Endothelial cell of umbilical vein (primary cell): ENCODE results near the gene AKR1C4. TPM values are rescaled to one million over a fixed set of nuclear protein-coding genes. Genes with fewer than 3 reads are reported as not detected.

ENCODE experiments used
- BruUV-seq: library from RNA; stranded (reverse); fragments of 400-500 nt; replicated peaks from 2 replicates; lab custom pipeline; 2021; lab: Mats Ljungman, UMichigan
- CTCF ChIA-PET: fragments of 300-600, 350-600 bp; sonication (Branson Sonifier 250); formaldehyde crosslinking; loops from one replicate; lab custom pipeline; 2021; ENCODE audit warnings: antibody characterized with exemption, inconsistent platforms; lab: Charles Lee
- POLR2A ChIA-PET: fragments of 300-600, 350-600 bp; sonication (Branson Sonifier 250); formaldehyde crosslinking; loops from one replicate; lab custom pipeline; 2021; ENCODE audit warnings: antibody characterized with exemption, inconsistent platforms; lab: Charles Lee
- DNase-seq: peaks from one replicate; pipeline ENCODE4 v3.0.0-alpha.2; 2011; ENCODE audit warnings: low read depth, low spot score
- FAIRE-seq: peaks from 2 replicates; lab custom pipeline; 2011; peaks lifted over from hg19 to GRCh38; lab: Jason Lieb, UNC
- H2AFZ ChIP-seq: 2 replicates; pipeline ENCODE4 v1.6.0; 2012; ENCODE audit warnings: low read depth, low read length, control low read depth, inconsistent platforms
- H3K27ac ChIP-seq: 2 replicates; pipeline ENCODE4 v1.5.1; 2011; ENCODE audit warnings: low read depth, mild to moderate bottlenecking, control low read depth, low read length, moderate library complexity; ENCODE audit not compliant: insufficient read depth
- H3K27me3 ChIP-seq, 2 experiments: 2 replicates each; pipeline versions ENCODE4 v1.6.0 to v1.6.1; 2011; ENCODE audit warnings: low read length in 2 of 2, mixed read lengths in 1 of 2; ENCODE audit not compliant: control insufficient read depth in 2 of 2, insufficient read depth in 2 of 2
- H3K36me3 ChIP-seq, 2 experiments: 2 replicates in 1 of 2; 3 replicates in 1 of 2; pipeline ENCODE4 v1.5.1; 2011; ENCODE audit warnings: low read length in 2 of 2, mild to moderate bottlenecking in 1 of 2, moderate library complexity in 1 of 2; ENCODE audit not compliant: control insufficient read depth in 2 of 2, insufficient read depth in 2 of 2; ENCODE audit errors: extremely low read depth in 1 of 2
- H3K4me1 ChIP-seq: 3 replicates; pipeline ENCODE4 v1.5.1; 2011; ENCODE audit warnings: mild to moderate bottlenecking, low read length; ENCODE audit not compliant: control insufficient read depth, insufficient read depth; ENCODE audit errors: extremely low read depth
- H3K4me2 ChIP-seq: 2 replicates; pipeline ENCODE4 v1.6.1; 2011; ENCODE audit warnings: low read length, control low read depth, mixed read lengths; ENCODE audit not compliant: insufficient read depth
- H3K4me3 ChIP-seq, 3 experiments: fragments of 200-600 bp in 1 of 3; sonication (generic), shearing (Covaris generic) in 1 of 3; replicated peaks in 1 of 3; 2 replicates each; pipeline ENCODE4 v1.5.1; 2011 to 2016; ENCODE audit warnings: control low read depth in 3 of 3, low read length in 3 of 3, mild to moderate bottlenecking in 2 of 3, inconsistent platforms in 1 of 3, low read depth in 1 of 3, moderate library complexity in 1 of 3; ENCODE audit not compliant: insufficient read depth in 1 of 3
- H3K79me2 ChIP-seq: 2 replicates; pipeline ENCODE4 v1.6.0; 2012; ENCODE audit warnings: low read length, inconsistent platforms; ENCODE audit not compliant: control insufficient read depth, insufficient read depth
- H3K9ac ChIP-seq: replicated peaks from 2 replicates; pipeline ENCODE3; 2011; ENCODE audit warnings: low read length, control low read depth; ENCODE audit not compliant: insufficient read depth; ENCODE audit errors: extremely low read depth
- H3K9me1 ChIP-seq: replicated peaks from 3 replicates; pipeline ENCODE4 v1.6.0; 2011; ENCODE audit warnings: mild to moderate bottlenecking, low read length; ENCODE audit not compliant: control insufficient read depth, insufficient read depth; ENCODE audit errors: extremely low read depth
- H3K9me3 ChIP-seq: replicated peaks from 2 replicates; pipeline ENCODE4 v1.5.1; 2012; ENCODE audit warnings: low read length, inconsistent platforms; ENCODE audit not compliant: control insufficient read depth, insufficient read depth
- H4K20me1 ChIP-seq: replicated peaks from 2 replicates; pipeline ENCODE3; 2011; ENCODE audit warnings: mild to moderate bottlenecking, low read length; ENCODE audit not compliant: control insufficient read depth, insufficient read depth; ENCODE audit errors: extremely low read depth
- CTCF ChIP-seq, 2 donors: IDR thresholded peaks; 1 replicate in 1 of 2; 2 replicates in 1 of 2; pipeline ENCODE4 v1.5.1; 2011; ENCODE audit warnings: low read length in 2 of 2, mild to moderate bottlenecking in 2 of 2, moderate library complexity in 2 of 2, control low read depth in 1 of 2, inconsistent platforms in 1 of 2, low read depth in 1 of 2; ENCODE audit not compliant: insufficient read depth in 1 of 2; ENCODE audit errors: extremely low read depth in 1 of 2
- EZH2 ChIP-seq: IDR thresholded peaks from 2 replicates; pipeline ENCODE4 v1.6.1; 2012; ENCODE audit warnings: borderline replicate concordance, low read depth, mild to moderate bottlenecking, moderate library complexity, low read length, inconsistent platforms; ENCODE audit not compliant: severe bottlenecking
- FOS ChIP-seq: IDR thresholded peaks from 2 replicates; pipeline ENCODE4 v1.6.1; 2011; ENCODE audit warnings: mild to moderate bottlenecking, low read length, moderate library complexity, borderline replicate concordance; ENCODE audit not compliant: insufficient read depth
- GATA2 ChIP-seq: IDR thresholded peaks from 2 replicates; pipeline ENCODE4 v1.7.0; 2011; ENCODE audit warnings: low read depth, mild to moderate bottlenecking, moderate library complexity, mixed read lengths, low read length; ENCODE audit not compliant: insufficient read length, insufficient read depth
- JUN ChIP-seq: IDR thresholded peaks from 2 replicates; pipeline ENCODE4 v1.6.1; 2011; ENCODE audit warnings: borderline replicate concordance, low read depth; ENCODE audit not compliant: insufficient read length, insufficient read depth
- MAX ChIP-seq: IDR thresholded peaks from 2 replicates; pipeline ENCODE4 v1.6.1; 2011; ENCODE audit not compliant: insufficient read depth, insufficient read length
- MYC ChIP-seq: IDR thresholded peaks from one replicate; pipeline ENCODE4 v1.6.1; 2011; ENCODE audit warnings: mild to moderate bottlenecking, low read depth, low read length
- POLR2A ChIP-seq: IDR thresholded peaks from 2 replicates; pipeline ENCODE4 v1.6.1; 2012; ENCODE audit warnings: low read depth, mild to moderate bottlenecking, control low read depth, low read length
- POLR2AphosphoS5 ChIP-seq: IDR thresholded peaks from 2 replicates; pipeline ENCODE4 v1.6.1; 2012; ENCODE audit warnings: low read depth, mild to moderate bottlenecking, control low read depth, low read length, moderate library complexity; ENCODE audit not compliant: insufficient read depth
- dilution Hi-C: fragments of 300-500 bp; cut with MboI; formaldehyde crosslinking; loops from one replicate; pipeline ENCODE4 v1.15.0; 2019; ENCODE audit warnings: low sequenced_read_pairs; ENCODE audit not compliant: extremely low pct_ligation_motif_present
- intact Hi-C: fragments of 100-400 bp; cut with micrococcal nuclease; formaldehyde crosslinking; loops from one replicate; pipeline ENCODE4 v1.10.0; 2022
- polyA plus RNA-seq, 4 experiments: library from polyadenylated mRNA; depleted of rRNA in 3 of 4; stranded (reverse) in 3 of 4; unstranded in 1 of 4; fragments of >200 nt; gene quantifications; 2 replicates each; pipeline versions ENCODE4 v1.2.1 to v1.2.3, GENCODE V29; 2011 to 2012; ENCODE audit warnings: missing spikeins in 1 of 4
- total RNA-seq: library from RNA; stranded (reverse); gene quantifications from 2 replicates; pipeline ENCODE4 v1.2.3, GENCODE V29; 2021

AKR1C4 gene
- total and polyA plus RNA-seq, 2 donors (not counting 3 experiments of a cell fraction or from before 2014, with no cell fraction given), result not detected

DNA sequence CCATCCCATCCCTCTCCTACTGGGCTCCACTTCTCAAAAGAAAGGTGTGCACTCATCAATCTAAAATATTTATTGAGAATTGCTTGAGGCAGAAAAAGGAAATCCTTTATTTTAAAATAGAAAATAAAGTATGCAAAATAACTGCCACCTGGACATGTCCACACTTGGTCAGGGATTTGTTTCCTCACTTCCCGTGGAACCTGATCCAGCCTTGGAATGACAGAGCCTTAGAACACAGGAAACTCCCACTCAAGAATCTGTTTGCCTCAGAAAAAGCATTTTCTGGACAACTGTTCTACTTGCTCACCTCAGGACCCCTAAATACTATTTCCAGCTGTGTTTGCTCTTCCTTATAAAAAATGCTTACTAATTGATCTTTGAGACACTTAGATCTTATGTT is 40.7 kb upstream of the AKR1C4 start:
- Histone ChIP-seq H3K27me3 (no peaks in the 10 kb centered on the region), H3K9me3 (no peaks in the 10 kb centered on the region), H3K79me2 (no peaks in the 10 kb centered on the region), H3K4me2 (no peak overlapping the region), H3K4me3 (no peak overlapping the region), H3K9ac (no peak overlapping the region), H2AFZ (no peak overlapping the region), H3K36me3 (no peaks in the 10 kb centered on the region), H3K9me1 (no peaks in the 10 kb centered on the region), H3K4me1 (no peaks in the 10 kb centered on the region), H3K27ac (no peak overlapping the region), H4K20me1 (no peaks in the 10 kb centered on the region)
- TF ChIP-seq JUN, result no peak
- no peak for TF ChIP-seq FOS
- TF ChIP-seq POLR2A, result no peak
- no peak for TF ChIP-seq MAX
- no peak for TF ChIP-seq CTCF (IDR thresholded peaks at IDR 0.05; ENCODE audit: extremely low read depth in 1 of 2, insufficient read depth in 1 of 2, low read depth in 1 of 2, low read length in 2 of 2)
- TF ChIP-seq MYC, result no peak
- no peak for TF ChIP-seq POLR2AphosphoS5
- no peak for TF ChIP-seq GATA2
- no peak for TF ChIP-seq EZH2
- intact Hi-C loops (no loop called here), dilution Hi-C loops (no loop called here)
- no TSS peak for BruUV-seq
- DNase-seq (no peak), FAIRE-seq (no peak)
- ChIA-PET POLR2A (no interaction called here), CTCF (no interaction called here)
